Measurements from ENCODE around the gene CTPS1. TPM values are rescaled to one million over a fixed set of nuclear protein-coding genes. Genes with fewer than 3 reads are reported as not detected.

Gene CTPS1, protein sequence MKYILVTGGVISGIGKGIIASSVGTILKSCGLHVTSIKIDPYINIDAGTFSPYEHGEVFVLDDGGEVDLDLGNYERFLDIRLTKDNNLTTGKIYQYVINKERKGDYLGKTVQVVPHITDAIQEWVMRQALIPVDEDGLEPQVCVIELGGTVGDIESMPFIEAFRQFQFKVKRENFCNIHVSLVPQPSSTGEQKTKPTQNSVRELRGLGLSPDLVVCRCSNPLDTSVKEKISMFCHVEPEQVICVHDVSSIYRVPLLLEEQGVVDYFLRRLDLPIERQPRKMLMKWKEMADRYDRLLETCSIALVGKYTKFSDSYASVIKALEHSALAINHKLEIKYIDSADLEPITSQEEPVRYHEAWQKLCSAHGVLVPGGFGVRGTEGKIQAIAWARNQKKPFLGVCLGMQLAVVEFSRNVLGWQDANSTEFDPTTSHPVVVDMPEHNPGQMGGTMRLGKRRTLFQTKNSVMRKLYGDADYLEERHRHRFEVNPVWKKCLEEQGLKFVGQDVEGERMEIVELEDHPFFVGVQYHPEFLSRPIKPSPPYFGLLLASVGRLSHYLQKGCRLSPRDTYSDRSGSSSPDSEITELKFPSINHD
- 18.2 and 20.1 TPM in 2 replicates for total RNA-seq

DNA sequence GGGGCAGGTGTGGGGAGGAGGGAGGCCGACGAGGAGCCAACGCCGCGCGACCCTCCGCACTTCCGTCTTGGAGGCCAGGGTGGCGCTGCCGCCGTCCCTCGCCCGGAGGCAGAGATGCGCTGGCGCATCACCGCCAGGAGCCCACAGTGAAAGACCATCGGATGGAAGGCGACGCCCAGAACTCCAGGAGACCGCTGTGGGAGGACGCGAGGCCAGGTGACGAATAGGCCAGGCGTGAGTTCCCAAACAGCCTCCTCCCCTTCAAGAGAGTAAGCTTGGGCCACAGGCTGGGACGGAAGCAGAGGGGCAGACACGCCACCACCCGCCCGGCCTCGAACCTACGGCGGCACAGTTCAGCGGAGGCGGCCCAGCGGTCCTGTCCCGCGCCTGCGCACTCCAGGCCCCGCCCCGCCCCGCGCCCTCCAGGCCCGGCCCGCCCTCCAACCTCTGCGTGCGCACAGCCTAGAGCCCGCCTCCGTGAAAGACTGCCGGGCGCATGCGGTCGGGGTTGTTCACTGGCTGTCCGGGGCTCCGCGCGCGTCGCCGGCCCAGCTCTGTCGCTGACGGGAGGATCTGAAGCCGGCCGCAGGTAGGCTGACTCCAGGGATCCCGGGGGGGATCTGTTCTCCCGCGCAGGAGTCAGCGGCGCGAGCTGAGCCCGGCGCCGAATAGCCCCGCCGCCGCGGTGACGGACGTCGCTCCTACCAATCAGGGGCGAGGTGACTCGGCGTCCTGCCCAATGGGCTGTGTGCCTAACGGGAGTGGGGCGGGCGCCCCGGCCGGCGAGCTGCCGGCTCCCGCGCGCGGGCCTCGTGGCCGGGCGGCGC lies at the start of gene CTPS1:
TSS of gene CTPS1 (plus strand) at position 456 of the 827 bp plus-strand sequence. CDS start 3,595 bp downstream, outside the sequence.

DNA sequence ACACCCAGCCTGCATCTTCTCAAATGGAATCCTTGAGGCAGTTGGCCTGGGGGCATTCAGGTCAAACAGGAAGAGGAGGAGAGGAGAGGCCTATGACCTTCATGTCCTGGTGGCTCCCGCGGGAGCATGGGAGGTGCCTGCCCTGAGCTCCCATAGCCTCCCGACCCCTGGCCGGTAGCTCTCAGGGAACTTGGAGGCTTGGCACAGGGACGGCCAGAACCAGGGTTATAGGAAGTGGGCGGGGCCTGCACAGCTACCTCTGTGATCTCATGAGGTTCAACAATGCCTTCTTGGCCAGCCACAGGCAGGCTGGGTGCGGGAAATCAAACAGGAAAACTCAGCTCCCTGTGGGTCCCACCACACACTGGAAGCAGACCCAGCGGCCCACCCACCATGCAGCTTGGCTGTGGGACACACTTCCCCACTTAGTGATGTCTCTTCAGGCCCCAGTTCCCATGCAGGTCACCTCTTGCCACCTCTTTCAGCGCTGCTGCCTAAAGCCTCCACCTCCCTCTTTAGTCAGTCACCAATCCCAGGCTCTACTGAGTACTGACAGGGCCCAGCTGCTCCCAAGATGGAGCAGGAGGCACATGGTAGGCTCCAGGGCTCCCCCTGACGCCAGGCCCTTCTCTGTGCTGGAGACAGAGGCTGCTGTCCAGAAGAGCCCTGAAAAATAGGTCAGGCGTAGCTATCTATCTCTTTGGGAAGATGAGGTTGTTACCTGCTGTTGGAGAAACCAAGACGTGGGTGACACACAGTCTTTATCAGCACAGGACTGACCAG lies 42.2 kb downstream of the CTPS1 start, which contains the start of gene SLFNL1:
TSS of gene SLFNL1 (minus strand) at position 200 of the 783 bp plus-strand sequence. CDS start 1,065 bp downstream, outside the sequence.

Other genes starting within 250 kb of the CTPS1 start
- gene KCNQ4, start 195.9 kb upstream of the CTPS1 start, total RNA-seq, result under 0.01 TPM in 1 of 2 replicates, not detected in the other
- gene CITED4, start 117.3 kb upstream of the CTPS1 start, total RNA-seq, result 1.5 and 2.1 TPM in 2 replicates
- 0.28 and 0.55 TPM in 2 replicates for gene SLFNL1, start 42.0 kb downstream of the CTPS1 start, total RNA-seq